ENCODE results near the gene PITPNC1.
"Not testable (repeated sequence)": the region's sequence is repeated elsewhere in the genome, so short reads cannot be mapped to it uniquely, and the experiment has no call there.

The PITPNC1 gene

DNA sequence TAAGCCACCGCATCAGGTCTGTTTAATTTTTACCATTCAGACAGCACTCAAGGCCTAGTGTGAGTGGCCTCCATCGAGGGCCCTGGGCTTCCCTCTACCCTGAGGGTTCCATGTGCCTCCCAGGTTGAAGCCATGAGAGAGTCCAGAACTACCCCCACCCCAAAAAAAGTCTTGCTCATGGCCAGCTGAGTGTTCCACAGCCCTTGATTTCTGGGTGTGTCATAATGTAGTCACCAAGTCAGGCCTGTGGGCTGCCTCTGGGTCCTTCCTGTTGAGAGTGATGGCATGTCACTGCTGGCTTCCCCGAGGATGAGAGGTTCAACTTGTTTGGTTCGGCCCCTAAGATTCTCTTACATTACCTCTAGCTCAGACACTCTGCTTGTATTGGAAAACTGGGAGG is 100.6 kb downstream of the PITPNC1 start:
- Histone ChIP-seq H3K4me1 (ENCODE audit: control insufficient read depth, insufficient read depth, low read length) (peaks cover 7% of the 10 kb centered on the region), H3K27ac (ENCODE audit: low read length) (no peak overlapping the region), H3K9me3 (ENCODE audit: control insufficient read depth in 2 of 2, low read length in 2 of 2) (no peaks in the 10 kb centered on the region), H3K27me3 (ENCODE audit: control insufficient read depth in 1 of 2, insufficient read depth in 2 of 2, low read length in 2 of 2) (no peaks in the 10 kb centered on the region), H3K4me3 (ENCODE audit: low read length in 2 of 2) (no peak overlapping the region), H3K9ac (ENCODE audit: low read length in 2 of 2) (no peak overlapping the region), H3K36me3 (ENCODE audit: control insufficient read depth in 2 of 2, insufficient read depth in 2 of 2, low read length in 2 of 2) (no peaks in the 10 kb centered on the region)

DNA sequence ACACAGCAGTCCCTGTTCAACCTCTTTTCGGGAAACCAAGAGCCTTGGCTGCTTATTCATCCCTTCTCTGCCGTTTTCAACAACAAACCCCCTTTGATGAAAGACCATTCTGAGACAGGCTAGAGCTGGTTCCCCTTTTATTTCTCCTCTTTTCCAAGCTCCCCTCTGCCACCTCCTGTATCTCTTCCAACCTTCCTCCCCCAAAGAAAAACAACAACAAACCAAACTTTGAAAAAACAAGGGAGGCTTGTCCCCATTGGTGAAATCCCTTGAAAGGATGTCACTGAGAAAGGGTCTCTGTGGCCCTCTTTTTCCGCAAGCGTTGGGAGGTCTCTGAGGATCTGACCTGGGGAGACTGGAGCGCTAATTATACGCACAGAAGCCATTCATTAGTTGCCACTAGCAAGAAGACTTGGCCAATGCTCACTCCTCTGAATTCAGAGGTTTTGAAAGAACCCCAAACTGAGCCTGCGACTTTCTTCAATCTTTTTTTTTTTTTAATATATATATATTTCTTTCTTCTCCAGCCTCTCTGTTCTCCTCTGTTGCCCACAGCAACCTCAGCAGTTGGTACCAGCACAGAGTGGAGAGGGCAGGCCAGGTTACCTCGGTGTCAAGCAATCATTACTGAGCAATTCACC is 101.4 kb downstream of the PITPNC1 start:
- Histone ChIP-seq H3K27ac (ENCODE audit: low read length) (no peak overlapping the region), H3K36me3 (ENCODE audit: control insufficient read depth in 2 of 2, insufficient read depth in 2 of 2, low read length in 2 of 2) (no peaks in the 10 kb centered on the region), H3K4me3 (ENCODE audit: low read length in 2 of 2) (no peak overlapping the region), H3K9me3 (ENCODE audit: control insufficient read depth in 2 of 2, low read length in 2 of 2) (no peaks in the 10 kb centered on the region), H3K9ac (ENCODE audit: low read length in 2 of 2) (no peak overlapping the region), H3K4me1 (ENCODE audit: control insufficient read depth, insufficient read depth, low read length) (peaks cover 7% of the 10 kb centered on the region), H3K27me3 (ENCODE audit: control insufficient read depth in 1 of 2, insufficient read depth in 2 of 2, low read length in 2 of 2) (no peaks in the 10 kb centered on the region)

DNA sequence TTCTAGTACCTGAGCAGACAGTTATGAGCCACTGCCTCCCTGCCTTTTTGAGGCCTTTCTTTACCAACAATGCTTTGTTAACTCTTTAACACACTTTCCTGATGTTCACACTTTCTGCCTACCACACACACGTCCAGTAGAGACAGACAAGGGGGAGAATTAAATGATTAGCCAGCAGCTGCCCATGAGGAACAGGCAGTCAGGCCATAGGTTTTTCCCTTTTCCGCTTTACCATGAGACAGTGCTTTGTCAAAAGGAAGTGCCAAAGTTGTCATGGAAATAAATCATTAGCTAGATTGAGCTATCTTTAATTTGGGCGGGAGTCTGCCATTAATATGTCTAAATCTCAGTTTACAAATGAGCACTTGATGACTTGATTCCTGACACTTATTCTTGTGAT is 102.1 kb downstream of the PITPNC1 start:
- Histone ChIP-seq H3K27me3 (ENCODE audit: control insufficient read depth in 1 of 2, insufficient read depth in 2 of 2, low read length in 2 of 2) (no peaks in the 10 kb centered on the region), H3K27ac (ENCODE audit: low read length) (no peak overlapping the region), H3K9me3 (ENCODE audit: control insufficient read depth in 2 of 2, low read length in 2 of 2) (no peaks in the 10 kb centered on the region), H3K4me3 (ENCODE audit: low read length in 2 of 2) (no peak overlapping the region), H3K4me1 (ENCODE audit: control insufficient read depth, insufficient read depth, low read length) (peaks cover 7% of the 10 kb centered on the region), H3K9ac (ENCODE audit: low read length in 2 of 2) (no peak overlapping the region), H3K36me3 (ENCODE audit: control insufficient read depth in 2 of 2, insufficient read depth in 2 of 2, low read length in 2 of 2) (no peaks in the 10 kb centered on the region)

DNA sequence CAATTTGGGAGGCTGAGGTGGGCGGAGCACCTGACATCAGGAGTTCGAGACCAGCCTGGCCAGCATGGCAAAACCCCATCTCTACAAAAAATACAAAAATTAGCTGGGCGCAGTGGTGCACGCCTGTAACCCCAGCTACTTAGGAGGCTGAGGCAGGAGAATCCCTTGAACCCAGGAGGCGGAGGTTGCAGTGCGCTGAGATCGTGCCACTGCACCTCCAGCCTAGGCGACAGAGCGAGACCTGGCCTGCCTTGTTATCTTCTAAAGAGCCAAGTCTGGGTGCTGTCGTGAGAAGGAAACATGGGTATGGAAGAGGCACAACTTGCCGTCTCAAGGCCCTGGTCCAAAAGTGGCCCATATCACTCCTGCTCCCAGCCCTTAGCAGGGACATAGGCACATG is 103.9 kb downstream of the PITPNC1 start:
- not testable (repeated sequence) for H3K27ac ChIP-seq (ENCODE audit: low read length); H3K9ac ChIP-seq (ENCODE audit: low read length in 2 of 2); H3K36me3 ChIP-seq (ENCODE audit: control insufficient read depth in 2 of 2, insufficient read depth in 2 of 2, low read length in 2 of 2); H3K9me3 ChIP-seq (ENCODE audit: control insufficient read depth in 2 of 2, low read length in 2 of 2); H3K4me3 ChIP-seq (ENCODE audit: low read length in 2 of 2); H3K27me3 ChIP-seq (ENCODE audit: control insufficient read depth in 1 of 2, insufficient read depth in 2 of 2, low read length in 2 of 2); H3K4me1 ChIP-seq (ENCODE audit: control insufficient read depth, insufficient read depth, low read length)

DNA sequence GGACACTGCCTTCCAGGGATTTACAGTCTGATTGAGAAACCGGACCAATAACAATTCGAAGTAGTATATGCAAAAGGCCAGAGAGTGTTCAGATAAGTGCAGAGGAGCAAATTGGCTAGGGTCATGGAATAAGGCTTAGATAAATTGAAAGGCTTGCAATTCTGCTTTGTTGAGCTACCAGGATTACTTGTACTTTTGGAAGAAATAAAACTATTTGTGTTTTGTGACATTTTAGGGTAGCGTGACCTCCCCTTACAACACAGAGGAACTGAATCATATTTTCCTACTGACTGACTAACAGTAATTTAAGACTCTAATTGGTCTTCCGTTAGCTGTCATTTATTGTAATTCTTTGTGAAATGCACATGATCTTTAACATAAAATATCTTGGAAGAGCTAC is 104.7 kb downstream of the PITPNC1 start:
- Histone ChIP-seq H3K27ac (ENCODE audit: low read length) (no peak overlapping the region), H3K9ac (ENCODE audit: low read length in 2 of 2) (no peak overlapping the region), H3K27me3 (ENCODE audit: control insufficient read depth in 1 of 2, insufficient read depth in 2 of 2, low read length in 2 of 2) (no peaks in the 10 kb centered on the region), H3K4me3 (ENCODE audit: low read length in 2 of 2) (no peak overlapping the region), H3K4me1 (ENCODE audit: control insufficient read depth, insufficient read depth, low read length) (peaks cover 2% of the 10 kb centered on the region), H3K9me3 (ENCODE audit: control insufficient read depth in 2 of 2, low read length in 2 of 2) (no peaks in the 10 kb centered on the region), H3K36me3 (ENCODE audit: control insufficient read depth in 2 of 2, insufficient read depth in 2 of 2, low read length in 2 of 2) (no peaks in the 10 kb centered on the region)

DNA sequence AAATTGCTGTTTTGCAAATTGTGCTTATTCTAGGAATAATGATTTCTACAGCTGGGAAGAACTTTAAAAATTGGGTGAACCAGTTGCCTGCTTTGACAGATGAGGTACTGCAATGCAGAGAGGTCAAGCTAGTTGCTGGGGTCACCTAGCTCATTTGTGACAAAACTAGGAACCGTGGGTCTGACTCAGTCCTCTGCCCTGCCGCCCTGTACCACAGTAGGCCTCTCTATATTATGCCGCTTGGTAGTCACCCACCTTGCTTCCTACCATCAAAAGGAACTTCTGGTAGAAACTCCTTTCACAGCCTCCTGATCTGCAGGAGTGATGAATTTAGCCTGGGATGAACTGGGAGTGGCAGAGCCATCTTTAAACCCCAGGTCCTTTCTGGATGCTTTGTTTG is 105.7 kb downstream of the PITPNC1 start:
- Histone ChIP-seq H3K4me1 (ENCODE audit: control insufficient read depth, insufficient read depth, low read length) (peaks cover 6% of the 10 kb centered on the region), H3K9ac (ENCODE audit: low read length in 2 of 2) (no peak overlapping the region), H3K27ac (ENCODE audit: low read length) (no peak overlapping the region), H3K27me3 (ENCODE audit: control insufficient read depth in 1 of 2, insufficient read depth in 2 of 2, low read length in 2 of 2) (no peaks in the 10 kb centered on the region), H3K9me3 (ENCODE audit: control insufficient read depth in 2 of 2, low read length in 2 of 2) (no peaks in the 10 kb centered on the region), H3K4me3 (ENCODE audit: low read length in 2 of 2) (no peak overlapping the region), H3K36me3 (ENCODE audit: control insufficient read depth in 2 of 2, insufficient read depth in 2 of 2, low read length in 2 of 2) (no peaks in the 10 kb centered on the region)

DNA sequence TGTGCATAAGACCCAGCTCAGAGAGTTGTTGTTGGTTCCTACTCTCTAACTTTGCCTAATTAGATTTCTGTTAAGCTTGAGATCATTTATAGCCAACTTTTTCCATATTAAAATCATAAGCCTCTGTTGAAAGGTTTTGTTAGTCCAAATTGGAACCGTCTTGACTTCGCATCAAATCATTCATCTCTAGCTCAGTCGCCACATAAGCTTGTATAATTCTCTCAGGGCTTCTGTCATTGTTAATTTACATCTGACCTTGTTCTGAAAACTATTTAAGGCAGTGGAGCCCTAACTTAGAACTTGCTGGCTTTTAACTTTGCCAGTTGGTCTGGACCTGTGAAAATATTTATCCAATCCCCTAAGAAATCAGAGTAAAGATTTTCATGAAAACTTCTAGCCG is 107.2 kb downstream of the PITPNC1 start:
- Histone ChIP-seq H3K27me3 (ENCODE audit: control insufficient read depth in 1 of 2, insufficient read depth in 2 of 2, low read length in 2 of 2) (no peaks in the 10 kb centered on the region), H3K9me3 (ENCODE audit: control insufficient read depth in 2 of 2, low read length in 2 of 2) (no peaks in the 10 kb centered on the region), H3K4me1 (ENCODE audit: control insufficient read depth, insufficient read depth, low read length) (peaks cover 4% of the 10 kb centered on the region), H3K36me3 (ENCODE audit: control insufficient read depth in 2 of 2, insufficient read depth in 2 of 2, low read length in 2 of 2) (no peaks in the 10 kb centered on the region), H3K27ac (ENCODE audit: low read length) (no peak overlapping the region), H3K9ac (ENCODE audit: low read length in 2 of 2) (no peak overlapping the region), H3K4me3 (ENCODE audit: low read length in 2 of 2) (no peak overlapping the region)

DNA sequence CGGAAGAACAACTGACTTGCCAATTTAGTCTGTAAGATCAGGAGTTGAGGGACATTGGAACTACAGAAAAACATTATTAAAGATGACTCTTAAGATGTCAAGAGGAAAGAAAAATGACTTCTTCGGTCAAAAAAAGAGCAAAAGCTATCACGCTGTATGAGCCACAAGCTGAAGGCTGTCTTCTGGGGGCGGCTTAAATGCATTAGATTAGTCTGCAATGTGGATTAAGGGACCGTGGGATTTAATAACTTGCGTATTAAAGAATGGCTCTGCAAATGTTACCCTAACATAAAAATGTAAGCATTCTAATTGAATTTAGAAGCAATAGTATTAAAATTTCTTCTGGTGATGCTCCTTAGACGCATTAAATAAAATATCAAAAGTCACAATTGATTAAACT is 108.6 kb downstream of the PITPNC1 start:
- no peak overlapping the region for H3K9ac ChIP-seq (ENCODE audit: low read length in 2 of 2)
- H3K9me3 ChIP-seq (ENCODE audit: control insufficient read depth in 2 of 2, low read length in 2 of 2), result no peaks in the 10 kb centered on the region
- peaks cover 7% of the 10 kb centered on the region for H3K4me1 ChIP-seq (ENCODE audit: control insufficient read depth, insufficient read depth, low read length)
- no peaks in the 10 kb centered on the region for H3K27me3 ChIP-seq (ENCODE audit: control insufficient read depth in 1 of 2, insufficient read depth in 2 of 2, low read length in 2 of 2)
- H3K4me3 ChIP-seq (ENCODE audit: low read length in 2 of 2), result no peak overlapping the region
- no peaks in the 10 kb centered on the region for H3K36me3 ChIP-seq (ENCODE audit: control insufficient read depth in 2 of 2, insufficient read depth in 2 of 2, low read length in 2 of 2)
- no peak overlapping the region for H3K27ac ChIP-seq (ENCODE audit: low read length)

DNA sequence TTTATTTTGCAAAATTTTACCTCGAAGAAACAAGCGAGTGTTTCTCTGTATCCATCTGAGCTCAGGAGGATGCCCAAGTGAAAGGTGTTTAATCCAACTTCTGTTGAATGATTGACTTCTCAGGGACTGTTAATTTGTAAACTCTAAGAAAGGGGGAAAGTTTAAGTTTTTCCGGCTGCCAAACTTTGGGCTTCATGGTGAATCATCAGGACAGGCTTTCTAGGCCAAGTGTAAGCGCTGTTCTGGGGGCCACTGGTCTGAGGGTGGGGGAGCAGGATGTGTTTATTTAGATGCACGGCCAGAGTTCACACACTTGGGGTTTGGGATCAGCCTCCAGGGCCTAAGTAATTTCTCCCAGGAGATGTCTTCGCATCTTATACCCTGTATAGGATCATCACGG is 110.4 kb downstream of the PITPNC1 start:
- Histone ChIP-seq H3K27me3 (ENCODE audit: control insufficient read depth in 1 of 2, insufficient read depth in 2 of 2, low read length in 2 of 2) (no peaks in the 10 kb centered on the region), H3K36me3 (ENCODE audit: control insufficient read depth in 2 of 2, insufficient read depth in 2 of 2, low read length in 2 of 2) (no peaks in the 10 kb centered on the region), H3K9me3 (ENCODE audit: control insufficient read depth in 2 of 2, low read length in 2 of 2) (no peaks in the 10 kb centered on the region), H3K4me1 (ENCODE audit: control insufficient read depth, insufficient read depth, low read length) (peaks cover 20% of the 10 kb centered on the region), H3K27ac (ENCODE audit: low read length) (peak overlapping the region; percentile 19), H3K4me3 (ENCODE audit: low read length in 2 of 2) (no peak overlapping the region), H3K9ac (ENCODE audit: low read length in 2 of 2) (no peak overlapping the region)

DNA sequence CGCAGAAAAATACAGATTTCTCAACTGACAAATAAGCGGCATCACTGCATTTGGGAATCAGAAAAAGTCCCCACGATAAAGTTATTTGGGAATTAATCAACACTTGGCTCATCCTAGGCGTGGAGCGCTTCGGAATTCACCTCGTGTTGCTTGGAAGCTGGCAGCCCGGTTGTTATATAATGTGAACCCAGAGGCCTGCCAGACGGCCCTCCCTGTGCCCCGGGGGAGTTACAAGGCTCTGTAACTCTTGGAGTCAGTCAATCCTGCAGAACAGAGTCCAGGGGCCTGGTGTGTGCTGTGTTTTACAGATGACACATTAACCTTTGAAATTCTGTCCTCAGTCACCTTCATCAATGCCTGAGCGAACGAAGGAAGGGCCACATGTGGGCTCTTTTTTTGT is 111.1 kb downstream of the PITPNC1 start:
- Histone ChIP-seq H3K27ac (ENCODE audit: low read length) (peak overlapping the region; percentile 19), H3K9ac (ENCODE audit: low read length in 2 of 2) (peak overlapping the region in 1 of 2 donors; percentile 28), H3K4me3 (ENCODE audit: low read length in 2 of 2) (no peak overlapping the region), H3K27me3 (ENCODE audit: control insufficient read depth in 1 of 2, insufficient read depth in 2 of 2, low read length in 2 of 2) (no peaks in the 10 kb centered on the region), H3K9me3 (ENCODE audit: control insufficient read depth in 2 of 2, low read length in 2 of 2) (no peaks in the 10 kb centered on the region), H3K36me3 (ENCODE audit: control insufficient read depth in 2 of 2, insufficient read depth in 2 of 2, low read length in 2 of 2) (no peaks in the 10 kb centered on the region), H3K4me1 (ENCODE audit: control insufficient read depth, insufficient read depth, low read length) (peaks cover 20% of the 10 kb centered on the region)

DNA sequence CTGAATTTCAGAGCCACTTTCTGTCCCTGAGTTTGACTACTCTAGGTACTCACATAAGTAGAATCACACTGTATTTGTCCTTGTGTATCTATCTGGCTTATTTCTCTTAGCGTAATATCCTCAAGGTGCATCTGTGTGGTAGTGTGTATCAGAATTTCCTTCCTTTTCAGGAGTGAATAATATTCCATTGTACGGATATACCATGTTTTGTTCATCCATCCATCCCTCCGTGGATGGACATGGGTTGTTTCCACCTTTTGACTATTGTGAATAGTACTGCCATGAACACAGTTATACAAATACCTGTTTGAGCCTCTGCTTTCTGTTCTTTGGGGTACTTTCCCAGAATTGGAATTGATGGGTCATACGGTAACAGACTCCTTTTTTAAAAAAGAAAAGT is 111.7 kb downstream of the PITPNC1 start:
- Histone ChIP-seq H3K27me3 (ENCODE audit: control insufficient read depth in 1 of 2, insufficient read depth in 2 of 2, low read length in 2 of 2) (no peaks in the 10 kb centered on the region), H3K9me3 (ENCODE audit: control insufficient read depth in 2 of 2, low read length in 2 of 2) (no peaks in the 10 kb centered on the region), H3K36me3 (ENCODE audit: control insufficient read depth in 2 of 2, insufficient read depth in 2 of 2, low read length in 2 of 2) (no peaks in the 10 kb centered on the region), H3K9ac (ENCODE audit: low read length in 2 of 2) (no peak overlapping the region), H3K4me3 (ENCODE audit: low read length in 2 of 2) (no peak overlapping the region), H3K27ac (ENCODE audit: low read length) (peak overlapping the region; percentile 19), H3K4me1 (ENCODE audit: control insufficient read depth, insufficient read depth, low read length) (peaks cover 20% of the 10 kb centered on the region)

Measured in stomach smooth muscle (tissue), 2 donors.